ENCODE data around the gene PTMA.
A peak's percentile ranks its signal among the peaks of the same experiment; 100 is the strongest.

Gene PTMA

DNA sequence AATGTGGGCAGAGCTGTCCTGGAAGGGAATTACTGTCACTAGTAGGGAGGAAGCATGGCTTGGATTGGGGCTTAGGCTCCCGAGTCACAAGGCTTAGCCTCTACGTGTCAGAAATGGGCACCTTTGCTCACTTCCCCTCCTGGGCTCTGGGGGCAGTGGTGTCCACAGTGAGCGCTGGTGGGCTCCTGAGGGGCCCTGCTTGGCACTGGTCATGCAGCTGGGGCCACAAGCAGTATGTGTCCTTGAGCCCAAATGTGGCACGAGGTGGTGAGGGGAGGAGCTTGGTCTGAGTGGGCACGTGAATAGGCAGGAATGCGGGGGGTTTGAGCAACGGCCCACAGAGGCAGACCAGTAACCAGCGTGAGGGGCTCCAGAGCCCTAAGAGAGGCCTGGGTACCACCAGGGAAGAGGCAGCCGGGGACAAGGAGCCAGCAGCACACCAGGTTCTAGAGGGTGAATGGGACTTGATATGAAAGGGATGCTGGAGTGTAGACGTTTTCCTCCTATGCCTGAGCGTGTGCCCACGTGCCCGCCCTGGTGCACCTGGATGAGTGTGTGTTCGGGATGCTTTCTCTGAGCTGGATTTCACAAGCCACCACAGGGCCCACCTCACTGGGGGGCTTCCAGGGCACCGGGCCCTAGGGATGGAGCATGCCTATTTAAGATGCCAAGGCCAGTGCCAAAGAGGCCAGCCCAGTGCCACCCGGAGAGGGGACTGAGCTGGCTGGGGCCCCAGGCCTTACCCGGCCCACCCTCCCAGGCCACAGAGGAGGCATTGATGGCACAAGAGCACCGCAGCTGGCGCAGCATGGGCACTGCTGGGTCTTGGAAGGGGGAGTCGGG lies 22.8 kb upstream of the PTMA start:
- Histone ChIP-seq H3K27ac (ENCODE audit: low read length) (no peak overlapping the region), H3K9ac (ENCODE audit: low read length) (no peak overlapping the region), H3K9me3 (replicated peaks; ENCODE audit: insufficient read depth, low read length) (no peaks in the 10 kb centered on the region), H3K27me3 (replicated peaks; ENCODE audit: insufficient read depth, low read length) (no peaks in the 10 kb centered on the region), H3K36me3 (replicated peaks; ENCODE audit: insufficient read depth, low read length) (no peaks in the 10 kb centered on the region), H3F3A (ENCODE audit: insufficient read depth, low read length) (no peaks in the 10 kb centered on the region), H3K4me2 (ENCODE audit: low read depth, low read length) (no peak overlapping the region), H2AFZ (ENCODE audit: low read length) (no peak overlapping the region), H3K9me2 (replicated peaks; ENCODE audit: insufficient read depth, low read length) (no peaks in the 10 kb centered on the region), H3K4me1 (ENCODE audit: low read length) (no peaks in the 10 kb centered on the region), H3K4me3 (ENCODE audit: low read length) (no peak overlapping the region), H4K20me1 (ENCODE audit: insufficient read depth, low read length) (no peaks in the 10 kb centered on the region), H3K79me2 (ENCODE audit: low read length) (no peaks in the 10 kb centered on the region)
- TF ChIP-seq EZH2phosphoT487 (IDR thresholded peaks at IDR 0.05; ENCODE audit: low read length) (no peak), EZH2 (optimal IDR thresholded peaks at IDR 0.05; ENCODE audit: low read depth, low read length) (no peak)
- TF ChIP-seq, protein P1, sequence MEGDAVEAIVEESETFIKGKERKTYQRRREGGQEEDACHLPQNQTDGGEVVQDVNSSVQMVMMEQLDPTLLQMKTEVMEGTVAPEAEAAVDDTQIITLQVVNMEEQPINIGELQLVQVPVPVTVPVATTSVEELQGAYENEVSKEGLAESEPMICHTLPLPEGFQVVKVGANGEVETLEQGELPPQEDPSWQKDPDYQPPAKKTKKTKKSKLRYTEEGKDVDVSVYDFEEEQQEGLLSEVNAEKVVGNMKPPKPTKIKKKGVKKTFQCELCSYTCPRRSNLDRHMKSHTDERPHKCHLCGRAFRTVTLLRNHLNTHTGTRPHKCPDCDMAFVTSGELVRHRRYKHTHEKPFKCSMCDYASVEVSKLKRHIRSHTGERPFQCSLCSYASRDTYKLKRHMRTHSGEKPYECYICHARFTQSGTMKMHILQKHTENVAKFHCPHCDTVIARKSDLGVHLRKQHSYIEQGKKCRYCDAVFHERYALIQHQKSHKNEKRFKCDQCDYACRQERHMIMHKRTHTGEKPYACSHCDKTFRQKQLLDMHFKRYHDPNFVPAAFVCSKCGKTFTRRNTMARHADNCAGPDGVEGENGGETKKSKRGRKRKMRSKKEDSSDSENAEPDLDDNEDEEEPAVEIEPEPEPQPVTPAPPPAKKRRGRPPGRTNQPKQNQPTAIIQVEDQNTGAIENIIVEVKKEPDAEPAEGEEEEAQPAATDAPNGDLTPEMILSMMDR (IDR thresholded peaks at IDR 0.05; ENCODE audit: low read length) = peak; percentile 11
- no peak for DNase-seq

DNA sequence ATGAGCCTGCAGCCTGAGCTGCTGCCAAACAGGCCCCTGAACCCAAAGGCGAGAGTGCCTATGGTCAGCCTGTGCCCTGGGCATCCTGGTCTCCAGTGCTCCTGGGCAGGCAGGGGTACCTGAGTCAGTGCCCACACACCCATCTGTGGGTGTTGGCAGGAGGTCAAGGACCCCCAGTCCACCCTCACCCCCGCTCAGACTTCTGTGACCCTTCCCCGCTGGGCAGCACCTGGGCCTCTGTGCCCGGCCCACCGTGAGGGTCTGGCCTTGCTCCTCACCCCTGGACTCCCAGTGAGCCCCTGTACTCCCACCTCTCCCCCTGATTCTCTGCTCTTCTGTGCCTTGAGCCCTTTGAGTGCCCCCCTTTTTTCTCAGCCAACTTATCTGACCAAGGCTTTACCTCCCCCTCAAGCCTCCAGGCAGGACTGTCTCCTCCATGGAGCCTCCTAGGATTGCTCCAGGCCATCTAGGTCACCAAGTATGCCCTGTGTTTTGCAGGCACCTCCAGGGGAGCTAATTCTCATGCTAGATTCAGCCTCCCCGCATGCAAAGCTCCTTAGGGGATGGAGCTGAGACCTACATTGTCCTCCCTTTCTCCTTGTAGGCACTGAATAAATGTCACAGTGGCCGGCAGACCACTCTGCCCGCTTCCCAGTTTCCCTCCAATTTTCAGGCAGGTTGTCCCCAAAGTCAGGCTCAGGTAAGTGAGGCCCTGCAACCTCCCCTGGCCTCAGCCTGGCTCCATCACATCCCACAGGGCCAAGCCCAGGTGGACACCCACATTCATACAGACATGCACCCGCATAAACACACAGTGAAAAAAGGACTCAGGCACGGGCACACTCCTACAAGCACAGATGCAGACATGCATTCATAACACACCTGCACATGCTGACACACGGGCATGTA lies 21.9 kb upstream of the PTMA start:
- no peak for DNase-seq
- Histone ChIP-seq H4K20me1 (ENCODE audit: insufficient read depth, low read length) (no peaks in the 10 kb centered on the region), H2AFZ (ENCODE audit: low read length) (no peak overlapping the region), H3K4me3 (ENCODE audit: low read length) (no peak overlapping the region), H3K36me3 (replicated peaks; ENCODE audit: insufficient read depth, low read length) (no peaks in the 10 kb centered on the region), H3K9me3 (replicated peaks; ENCODE audit: insufficient read depth, low read length) (no peaks in the 10 kb centered on the region), H3K4me1 (ENCODE audit: low read length) (no peaks in the 10 kb centered on the region), H3K27me3 (replicated peaks; ENCODE audit: insufficient read depth, low read length) (no peaks in the 10 kb centered on the region), H3K79me2 (ENCODE audit: low read length) (no peaks in the 10 kb centered on the region), H3F3A (ENCODE audit: insufficient read depth, low read length) (no peaks in the 10 kb centered on the region), H3K9me2 (replicated peaks; ENCODE audit: insufficient read depth, low read length) (no peaks in the 10 kb centered on the region), H3K27ac (ENCODE audit: low read length) (no peak overlapping the region), H3K9ac (ENCODE audit: low read length) (no peak overlapping the region), H3K4me2 (ENCODE audit: low read depth, low read length) (no peak overlapping the region)
- TF ChIP-seq, protein P1 (IDR thresholded peaks at IDR 0.05; ENCODE audit: low read length) = no peak
- TF ChIP-seq EZH2 (optimal IDR thresholded peaks at IDR 0.05; ENCODE audit: low read depth, low read length) (no peak), EZH2phosphoT487 (IDR thresholded peaks at IDR 0.05; ENCODE audit: low read length) (no peak)

DNA sequence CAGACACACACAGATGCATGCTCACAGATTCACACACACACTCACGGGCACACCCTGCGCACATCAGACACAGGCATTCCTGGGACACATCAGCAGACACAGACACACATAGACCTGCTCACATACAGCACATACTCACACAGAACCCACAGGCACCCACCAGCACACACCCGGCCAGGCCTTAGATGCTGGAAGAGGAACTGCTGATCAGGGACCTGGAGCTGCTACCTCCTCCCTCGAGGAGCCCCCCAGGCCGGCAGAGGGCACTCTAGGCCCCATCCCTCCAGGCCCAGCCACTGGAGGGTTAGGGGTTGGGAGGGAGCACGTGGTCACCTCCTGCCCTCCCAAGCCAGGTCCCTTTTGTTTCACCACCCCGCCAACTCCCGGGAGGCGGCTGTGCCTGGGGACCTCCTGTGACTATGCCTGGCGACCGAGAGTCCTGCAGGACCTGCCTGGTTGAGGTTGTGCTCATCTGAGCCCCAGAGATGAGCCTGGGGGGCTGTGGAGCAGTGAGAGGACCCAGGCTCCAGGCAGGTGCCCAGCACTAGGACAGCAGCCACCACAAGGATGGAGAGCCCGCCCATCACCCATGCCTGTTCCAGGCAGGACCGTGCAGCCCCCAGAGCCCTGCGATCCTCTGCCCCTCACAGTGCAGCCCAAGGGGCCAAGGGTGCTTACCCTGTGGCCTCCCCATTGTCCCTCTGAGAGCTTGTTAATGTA lies 21.0 kb upstream of the PTMA start:
- Histone ChIP-seq H3K4me2 (ENCODE audit: low read depth, low read length) (no peak overlapping the region), H3K9me2 (replicated peaks; ENCODE audit: insufficient read depth, low read length) (no peaks in the 10 kb centered on the region), H3K4me1 (ENCODE audit: low read length) (no peaks in the 10 kb centered on the region), H3K79me2 (ENCODE audit: low read length) (no peaks in the 10 kb centered on the region), H3F3A (ENCODE audit: insufficient read depth, low read length) (no peaks in the 10 kb centered on the region), H3K27me3 (replicated peaks; ENCODE audit: insufficient read depth, low read length) (no peaks in the 10 kb centered on the region), H3K9me3 (replicated peaks; ENCODE audit: insufficient read depth, low read length) (no peaks in the 10 kb centered on the region), H3K9ac (ENCODE audit: low read length) (no peak overlapping the region), H2AFZ (ENCODE audit: low read length) (peak overlapping the region; percentile 51; the same call in 1 of the 2 replicates), H3K4me3 (ENCODE audit: low read length) (no peak overlapping the region), H3K27ac (ENCODE audit: low read length) (no peak overlapping the region), H4K20me1 (ENCODE audit: insufficient read depth, low read length) (no peaks in the 10 kb centered on the region), H3K36me3 (replicated peaks; ENCODE audit: insufficient read depth, low read length) (no peaks in the 10 kb centered on the region)
- peak; percentile 40 for DNase-seq
- TF ChIP-seq, protein P1 (IDR thresholded peaks at IDR 0.05; ENCODE audit: low read length) = peak; percentile 64
- TF ChIP-seq EZH2phosphoT487 (IDR thresholded peaks at IDR 0.05; ENCODE audit: low read length) = no peak

Data from MM.1S (cell line).